ENCODE results near the gene DIO3.

The DIO3 gene

DNA sequence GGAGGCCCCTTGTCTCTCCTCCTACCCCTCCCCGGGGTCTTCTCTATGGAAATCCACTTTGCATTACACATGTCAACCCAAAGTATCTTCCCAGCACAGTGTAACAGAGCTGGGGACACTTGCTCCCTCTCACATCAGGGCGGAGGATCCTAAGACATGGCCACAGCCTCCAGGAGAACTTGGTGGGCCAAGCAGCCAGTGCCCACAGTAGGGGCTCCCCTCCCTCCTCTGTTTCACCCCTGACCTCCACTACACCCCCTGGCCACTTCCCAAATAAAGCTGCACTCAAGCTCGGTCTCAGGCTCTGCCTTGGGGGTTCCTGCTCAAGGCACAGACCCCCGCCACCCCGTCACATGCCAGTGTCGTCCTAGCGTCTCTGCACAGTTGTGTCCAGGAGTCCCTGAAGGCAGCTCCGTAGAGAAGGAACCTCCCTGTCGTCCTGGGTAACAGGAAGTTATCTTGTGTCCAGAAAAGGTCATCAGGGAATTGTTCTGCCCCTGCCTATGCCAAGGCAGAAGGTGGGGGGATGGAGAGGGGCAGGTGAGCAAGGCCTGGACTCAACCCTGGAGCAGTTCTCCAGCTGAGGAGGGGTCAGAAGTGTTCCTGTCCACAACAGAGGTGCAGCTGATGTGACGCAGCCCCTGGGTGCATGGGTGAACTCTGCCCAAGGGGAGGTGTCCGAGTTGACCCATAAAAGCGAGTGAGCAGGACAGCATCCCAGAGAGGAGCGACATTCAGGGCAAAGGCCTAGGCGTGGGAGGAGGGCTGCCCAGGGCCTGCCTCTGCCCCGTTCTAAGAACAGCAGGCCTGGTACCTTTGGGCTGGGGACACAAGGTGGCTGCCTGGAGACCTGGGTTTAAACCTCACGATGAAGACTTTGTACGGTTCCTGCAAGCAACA lies 25.5 kb downstream of the DIO3 start:
- no peak for TF ChIP-seq ZC3H10 (CRISPR knock-in tag; IDR thresholded peaks at IDR 0.05)
- no peak for TF ChIP-seq ZFP30 (CRISPR knock-in tag; IDR thresholded peaks at IDR 0.05)
- TF ChIP-seq, protein P1, sequence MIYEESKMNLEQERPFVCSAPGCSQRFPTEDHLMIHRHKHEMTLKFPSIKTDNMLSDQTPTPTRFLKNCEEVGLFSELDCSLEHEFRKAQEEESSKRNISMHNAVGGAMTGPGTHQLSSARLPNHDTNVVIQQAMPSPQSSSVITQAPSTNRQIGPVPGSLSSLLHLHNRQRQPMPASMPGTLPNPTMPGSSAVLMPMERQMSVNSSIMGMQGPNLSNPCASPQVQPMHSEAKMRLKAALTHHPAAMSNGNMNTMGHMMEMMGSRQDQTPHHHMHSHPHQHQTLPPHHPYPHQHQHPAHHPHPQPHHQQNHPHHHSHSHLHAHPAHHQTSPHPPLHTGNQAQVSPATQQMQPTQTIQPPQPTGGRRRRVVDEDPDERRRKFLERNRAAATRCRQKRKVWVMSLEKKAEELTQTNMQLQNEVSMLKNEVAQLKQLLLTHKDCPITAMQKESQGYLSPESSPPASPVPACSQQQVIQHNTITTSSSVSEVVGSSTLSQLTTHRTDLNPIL (CRISPR knock-in tag; IDR thresholded peaks at IDR 0.05; ENCODE audit: low read depth): no peak
- TF ChIP-seq, protein P2, sequence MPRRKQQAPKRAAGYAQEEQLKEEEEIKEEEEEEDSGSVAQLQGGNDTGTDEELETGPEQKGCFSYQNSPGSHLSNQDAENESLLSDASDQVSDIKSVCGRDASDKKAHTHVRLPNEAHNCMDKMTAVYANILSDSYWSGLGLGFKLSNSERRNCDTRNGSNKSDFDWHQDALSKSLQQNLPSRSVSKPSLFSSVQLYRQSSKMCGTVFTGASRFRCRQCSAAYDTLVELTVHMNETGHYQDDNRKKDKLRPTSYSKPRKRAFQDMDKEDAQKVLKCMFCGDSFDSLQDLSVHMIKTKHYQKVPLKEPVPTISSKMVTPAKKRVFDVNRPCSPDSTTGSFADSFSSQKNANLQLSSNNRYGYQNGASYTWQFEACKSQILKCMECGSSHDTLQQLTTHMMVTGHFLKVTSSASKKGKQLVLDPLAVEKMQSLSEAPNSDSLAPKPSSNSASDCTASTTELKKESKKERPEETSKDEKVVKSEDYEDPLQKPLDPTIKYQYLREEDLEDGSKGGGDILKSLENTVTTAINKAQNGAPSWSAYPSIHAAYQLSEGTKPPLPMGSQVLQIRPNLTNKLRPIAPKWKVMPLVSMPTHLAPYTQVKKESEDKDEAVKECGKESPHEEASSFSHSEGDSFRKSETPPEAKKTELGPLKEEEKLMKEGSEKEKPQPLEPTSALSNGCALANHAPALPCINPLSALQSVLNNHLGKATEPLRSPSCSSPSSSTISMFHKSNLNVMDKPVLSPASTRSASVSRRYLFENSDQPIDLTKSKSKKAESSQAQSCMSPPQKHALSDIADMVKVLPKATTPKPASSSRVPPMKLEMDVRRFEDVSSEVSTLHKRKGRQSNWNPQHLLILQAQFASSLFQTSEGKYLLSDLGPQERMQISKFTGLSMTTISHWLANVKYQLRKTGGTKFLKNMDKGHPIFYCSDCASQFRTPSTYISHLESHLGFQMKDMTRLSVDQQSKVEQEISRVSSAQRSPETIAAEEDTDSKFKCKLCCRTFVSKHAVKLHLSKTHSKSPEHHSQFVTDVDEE (CRISPR knock-in tag; IDR thresholded peaks at IDR 0.05): no peak
- TF ChIP-seq ZNF8 (CRISPR knock-in tag; IDR thresholded peaks at IDR 0.05): no peak
- no peak for TF ChIP-seq PPARA (CRISPR knock-in tag; IDR thresholded peaks at IDR 0.05; ENCODE audit: borderline replicate concordance)
- no peak for TF ChIP-seq TOX (CRISPR knock-in tag; IDR thresholded peaks at IDR 0.05; ENCODE audit: borderline replicate concordance)
- TF ChIP-seq GLIS3 (CRISPR knock-in tag; IDR thresholded peaks at IDR 0.05): no peak
- TF ChIP-seq SNAI2 (CRISPR knock-in tag; IDR thresholded peaks at IDR 0.05): no peak
- ATAC-seq: no peak

DNA sequence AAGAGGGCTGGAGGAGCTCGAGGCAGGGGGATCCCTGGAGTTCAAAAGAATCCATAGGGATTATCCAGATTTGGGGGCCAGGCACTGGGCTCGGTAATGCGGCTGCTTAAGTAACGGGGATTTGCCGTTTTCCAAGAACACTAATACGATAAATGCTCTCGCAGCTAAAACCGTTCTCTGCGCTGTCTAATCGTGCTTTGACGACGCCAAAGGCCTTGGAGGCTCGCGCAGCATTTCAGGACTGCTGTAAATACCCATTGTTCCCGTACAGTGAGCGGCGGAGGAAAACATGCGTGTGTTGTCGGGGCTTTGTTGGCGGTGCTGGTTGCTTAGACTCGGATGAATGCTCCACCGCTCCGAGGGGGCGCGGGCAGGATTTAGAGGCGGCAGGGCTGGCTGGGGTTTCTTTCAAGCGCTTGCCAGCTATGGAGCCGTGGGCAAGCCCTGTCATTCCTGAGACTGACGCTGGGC lies 26.2 kb downstream of the DIO3 start:
- TF ChIP-seq ZNF8 (CRISPR knock-in tag; IDR thresholded peaks at IDR 0.05): no peak
- no peak for TF ChIP-seq ESRRG (CRISPR knock-in tag; IDR thresholded peaks at IDR 0.05)
- TF ChIP-seq ZNF70 (CRISPR knock-in tag; IDR thresholded peaks at IDR 0.05): no peak
- no peak for TF ChIP-seq CSDC2 (CRISPR knock-in tag; IDR thresholded peaks at IDR 0.05)
- no peak for TF ChIP-seq PPARA (CRISPR knock-in tag; IDR thresholded peaks at IDR 0.05; ENCODE audit: borderline replicate concordance)
- TF ChIP-seq OSR1 (CRISPR knock-in tag; IDR thresholded peaks at IDR 0.05): no peak
- TF ChIP-seq ARNTL (CRISPR knock-in tag; IDR thresholded peaks at IDR 0.05; ENCODE audit: borderline replicate concordance, low read depth): no peak
- no peak for TF ChIP-seq CSRNP3 (CRISPR knock-in tag; IDR thresholded peaks at IDR 0.05)
- no peak for TF ChIP-seq ZFP3 (CRISPR knock-in tag; IDR thresholded peaks at IDR 0.05)
- TF ChIP-seq ZNF565 (CRISPR knock-in tag; conservative IDR thresholded peaks at IDR 0.05; ENCODE audit: low read depth): no peak
- TF ChIP-seq RARB (CRISPR knock-in tag; IDR thresholded peaks at IDR 0.05): no peak
- TF ChIP-seq PATZ1 (CRISPR knock-in tag; IDR thresholded peaks at IDR 0.05; ENCODE audit: borderline replicate concordance): no peak
- no peak for TF ChIP-seq GLIS3 (CRISPR knock-in tag; IDR thresholded peaks at IDR 0.05)
- ATAC-seq: no peak

DNA sequence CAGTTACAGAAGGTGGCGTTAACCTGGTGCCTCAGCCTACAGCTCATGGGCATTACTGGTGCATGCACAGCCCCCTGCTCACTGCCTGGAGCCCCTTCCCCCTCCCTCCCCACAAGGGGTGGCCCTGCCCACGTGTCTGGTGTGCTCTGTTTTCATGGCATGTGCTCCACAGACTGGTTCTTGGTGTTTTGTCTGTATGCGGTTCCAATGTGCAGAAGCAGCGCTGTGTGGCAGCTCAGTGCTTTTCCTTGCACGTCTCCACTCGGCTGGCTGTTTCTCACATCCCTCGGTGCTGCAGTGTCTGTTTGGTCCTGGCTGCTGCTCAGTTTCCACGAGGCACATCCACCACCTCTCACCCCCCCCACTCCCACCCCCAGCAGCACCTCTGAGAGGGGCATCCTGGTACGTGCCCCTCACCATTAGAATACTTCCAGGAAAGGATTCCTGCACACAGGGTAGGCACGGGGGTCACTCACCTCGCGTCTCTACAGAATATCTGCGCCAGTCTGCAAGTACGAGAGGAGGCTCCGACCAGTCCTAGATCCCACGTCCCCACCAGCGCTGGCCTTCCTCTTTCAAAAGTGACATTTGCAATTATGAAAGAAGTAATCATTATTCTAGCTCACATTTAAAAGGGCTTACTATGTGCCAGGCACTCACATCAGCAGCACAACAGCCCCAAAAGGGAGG lies 27.1 kb downstream of the DIO3 start:
- TF ChIP-seq ZNF8 (CRISPR knock-in tag; IDR thresholded peaks at IDR 0.05): no peak
- TF ChIP-seq GLIS3 (CRISPR knock-in tag; IDR thresholded peaks at IDR 0.05): no peak

GRCh38 chr14:101588990-101589389 lies 27.7 kb downstream of the DIO3 start:
- no peak for ATAC-seq
- TF ChIP-seq BACH2 (CRISPR knock-in tag; IDR thresholded peaks at IDR 0.05; ENCODE audit: borderline replicate concordance): no peak
- no peak for TF ChIP-seq ISL1 (CRISPR knock-in tag; IDR thresholded peaks at IDR 0.05)
- no peak for TF ChIP-seq OSR1 (CRISPR knock-in tag; IDR thresholded peaks at IDR 0.05)
- TF ChIP-seq ZNF8 (CRISPR knock-in tag; IDR thresholded peaks at IDR 0.05): no peak
- no peak for TF ChIP-seq ZFP30 (CRISPR knock-in tag; IDR thresholded peaks at IDR 0.05)
- TF ChIP-seq CSRNP3 (CRISPR knock-in tag; IDR thresholded peaks at IDR 0.05): no peak
- TF ChIP-seq TOX (CRISPR knock-in tag; IDR thresholded peaks at IDR 0.05; ENCODE audit: borderline replicate concordance): no peak
- no peak for TF ChIP-seq PPARA (CRISPR knock-in tag; IDR thresholded peaks at IDR 0.05; ENCODE audit: borderline replicate concordance)
- TF ChIP-seq, protein P3, sequence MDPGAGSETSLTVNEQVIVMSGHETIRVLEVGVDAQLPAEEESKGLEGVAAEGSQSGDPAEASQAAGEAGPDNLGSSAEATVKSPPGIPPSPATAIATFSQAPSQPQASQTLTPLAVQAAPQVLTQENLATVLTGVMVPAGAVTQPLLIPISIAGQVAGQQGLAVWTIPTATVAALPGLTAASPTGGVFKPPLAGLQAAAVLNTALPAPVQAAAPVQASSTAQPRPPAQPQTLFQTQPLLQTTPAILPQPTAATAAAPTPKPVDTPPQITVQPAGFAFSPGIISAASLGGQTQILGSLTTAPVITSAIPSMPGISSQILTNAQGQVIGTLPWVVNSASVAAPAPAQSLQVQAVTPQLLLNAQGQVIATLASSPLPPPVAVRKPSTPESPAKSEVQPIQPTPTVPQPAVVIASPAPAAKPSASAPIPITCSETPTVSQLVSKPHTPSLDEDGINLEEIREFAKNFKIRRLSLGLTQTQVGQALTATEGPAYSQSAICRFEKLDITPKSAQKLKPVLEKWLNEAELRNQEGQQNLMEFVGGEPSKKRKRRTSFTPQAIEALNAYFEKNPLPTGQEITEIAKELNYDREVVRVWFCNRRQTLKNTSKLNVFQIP (CRISPR knock-in tag; IDR thresholded peaks at IDR 0.05; ENCODE audit: borderline replicate concordance, low read depth): no peak
- no peak for TF ChIP-seq GLIS3 (CRISPR knock-in tag; IDR thresholded peaks at IDR 0.05)
- TF ChIP-seq ESRRG (CRISPR knock-in tag; IDR thresholded peaks at IDR 0.05): no peak
- TF ChIP-seq ZC3H10 (CRISPR knock-in tag; IDR thresholded peaks at IDR 0.05): no peak
- TF ChIP-seq TCF4 (CRISPR knock-in tag; IDR thresholded peaks at IDR 0.05; ENCODE audit: borderline replicate concordance): no peak
- TF ChIP-seq SNAI2 (CRISPR knock-in tag; IDR thresholded peaks at IDR 0.05): no peak
- no peak for TF ChIP-seq CSDC2 (CRISPR knock-in tag; IDR thresholded peaks at IDR 0.05)

More for the DNA sequence above, 27.1 kb downstream of the DIO3 start:
- ATAC-seq: no peak

Data from SK-N-SH treated with all-trans-retinoic acid at 6 μM for 48 hours (cell line).